HepG2 (cell line): Measurements from ENCODE around the gene SIK3. TPM values are rescaled to one million over a fixed set of nuclear protein-coding genes. Genes with fewer than 3 reads are reported as not detected.

Source experiments
- ATAC-seq: fragments of 200-7000 bp; cut with Tn5 transposase; 3 replicates; pipeline ENCODE4 v1.9.1; 2020; ENCODE audit warnings: mild to moderate bottlenecking, moderate library complexity
- BruUV-seq: library from RNA; stranded (reverse); fragments of 400-500 nt; replicated peaks from 2 replicates; lab custom pipeline; 2021; lab: Mats Ljungman, UMichigan
- CTCF ChIA-PET: fragments of 300-600 bp; formaldehyde crosslinking; extraction: SDS; loops from one replicate; lab custom pipeline; 2021; ENCODE audit warnings: low total read pairs, inconsistent platforms, low intra/inter-chr PET ratio; lab: Yijun Ruan, JAX
- POLR2A ChIA-PET: fragments of 350-600 bp; sonication (Branson Sonifier 250); formaldehyde crosslinking; loops from one replicate; lab custom pipeline; 2020; ENCODE audit warnings: antibody characterized with exemption, inconsistent platforms; lab: Yijun Ruan, JAX
- DNase-seq: peaks from one replicate; pipeline ENCODE4 v3.0.0-alpha.2; 2015; ENCODE audit warnings: low spot score
- FAIRE-seq: peaks from 3 replicates; lab custom pipeline; 2011; peaks lifted over from hg19 to GRCh38; lab: Jason Lieb, UNC
- H2AFZ ChIP-seq: one replicate; pipeline ENCODE4 v1.6.1; 2011; ENCODE audit warnings: low read length, inconsistent platforms
- H3K27ac ChIP-seq: fragments of 300-600 bp; 3 replicates; pipeline ENCODE4 v1.8.0; 2011; ENCODE audit warnings: mixed run types, mild to moderate bottlenecking, mixed read lengths, low read length, inconsistent platforms; ENCODE audit not compliant: insufficient read depth; ENCODE audit errors: extremely low read length
- H3K27me3 ChIP-seq, 2 experiments: fragments of 200-600 bp in 1 of 2; 2 replicates in 1 of 2; 3 replicates in 1 of 2; pipeline versions ENCODE4 v1.6.0 to v1.8.0; 2011; ENCODE audit warnings: low read length in 2 of 2, mild to moderate bottlenecking in 2 of 2, moderate library complexity in 2 of 2, inconsistent platforms in 1 of 2; ENCODE audit not compliant: insufficient read depth in 2 of 2, control insufficient read depth in 1 of 2
- H3K36me3 ChIP-seq, 2 experiments: fragments of 200-600 bp in 1 of 2; replicated peaks in 1 of 2; 2 replicates in 1 of 2; 3 replicates in 1 of 2; pipeline versions ENCODE4 v1.5.1 to v1.8.0; 2011; ENCODE audit warnings: low read length in 2 of 2, inconsistent platforms in 1 of 2; ENCODE audit not compliant: insufficient read depth in 2 of 2, control insufficient read depth in 1 of 2
- H3K4me1 ChIP-seq: 2 replicates; pipeline ENCODE4 v1.5.1; 2012; ENCODE audit warnings: low read length, inconsistent platforms; ENCODE audit not compliant: insufficient read depth
- H3K4me2 ChIP-seq: 2 replicates; pipeline ENCODE4 v1.6.0; 2011; ENCODE audit warnings: low read depth, low read length, inconsistent platforms
- H3K4me3 ChIP-seq, 3 experiments: fragments of 200-600 bp in 1 of 3; sonication (generic), shearing (Covaris generic) in 1 of 3; replicated peaks in 1 of 3; 2 replicates each; pipeline ENCODE4 v1.5.1; 2011 to 2016; ENCODE audit warnings: low read length in 3 of 3, inconsistent platforms in 2 of 3, low read depth in 2 of 3, mild to moderate bottlenecking in 2 of 3, control low read depth in 1 of 3, mixed read lengths in 1 of 3; ENCODE audit not compliant: insufficient read depth in 1 of 3
- H3K79me2 ChIP-seq: one replicate; pipeline ENCODE4 v1.6.1; 2011; ENCODE audit warnings: low read length, inconsistent platforms; ENCODE audit not compliant: insufficient read depth
- H3K9ac ChIP-seq: 2 replicates; pipeline ENCODE4 v1.6.0; 2011; ENCODE audit warnings: mild to moderate bottlenecking, low read depth, low read length, inconsistent platforms; ENCODE audit not compliant: insufficient read depth
- H3K9me3 ChIP-seq: 2 replicates; pipeline ENCODE4 v1.5.1; 2012; ENCODE audit warnings: mild to moderate bottlenecking, low read length
- H4K20me1 ChIP-seq: 2 replicates; pipeline ENCODE4 v1.6.0; 2011; ENCODE audit warnings: inconsistent platforms, mild to moderate bottlenecking, low read length, moderate library complexity; ENCODE audit not compliant: insufficient read depth
- BCL3 ChIP-seq: sonication (generic); formaldehyde crosslinking; IDR thresholded peaks from 2 replicates; pipeline ENCODE4 v1.5.1; 2020; ENCODE audit warnings: mild to moderate bottlenecking, missing genetic modification reagents, moderate library complexity
- BRD4 ChIP-seq: sonication (generic); formaldehyde crosslinking; IDR thresholded peaks from 2 replicates; pipeline ENCODE4 v1.4.0; 2020; ENCODE audit warnings: missing genetic modification reagents
- EZH2 ChIP-seq: conservative IDR thresholded peaks from 2 replicates; pipeline ENCODE4 v1.6.1; 2012; ENCODE audit warnings: mild to moderate bottlenecking, low read depth, low read length, moderate library complexity
- HBP1 ChIP-seq: IDR thresholded peaks from 2 replicates; pipeline ENCODE4 v1.6.1; 2016; ENCODE audit warnings: low read depth, control low read depth
- MAF1 ChIP-seq: sonication (generic); formaldehyde crosslinking; IDR thresholded peaks from 2 replicates; pipeline ENCODE4 v1.5.0; 2020; ENCODE audit warnings: missing genetic modification reagents, borderline replicate concordance
- MTA3 ChIP-seq: sonication (generic); formaldehyde crosslinking; IDR thresholded peaks from 2 replicates; pipeline ENCODE4 v1.4.0; 2020; ENCODE audit warnings: missing genetic modification reagents
- NCOA2 ChIP-seq: sonication (generic); formaldehyde crosslinking; IDR thresholded peaks from 2 replicates; pipeline ENCODE4 v1.8.0; 2022; ENCODE audit warnings: inconsistent platforms
- NFE2L2 ChIP-seq: fragments of 150-350 bp; IDR thresholded peaks from 2 replicates; pipeline ENCODE4 v1.6.1; 2014; ENCODE audit warnings: low read length
- RNF2 ChIP-seq: fragments of 450-650 bp; conservative IDR thresholded peaks from 2 replicates; pipeline ENCODE4 v1.6.1; 2016; ENCODE audit warnings: low read depth
- YY1 ChIP-seq: IDR thresholded peaks from 2 replicates; pipeline ENCODE4 v1.6.1; 2011; ENCODE audit warnings: low read length, low read depth, moderate library complexity, mild to moderate bottlenecking; ENCODE audit not compliant: insufficient read depth, insufficient replicate concordance
- ZNF281 ChIP-seq: sonication (generic); formaldehyde crosslinking; IDR thresholded peaks from 2 replicates; pipeline ENCODE4 v1.4.0; 2020; ENCODE audit warnings: missing genetic modification reagents, borderline replicate concordance
- ZNF343 ChIP-seq: sonication (generic); formaldehyde crosslinking; IDR thresholded peaks from 2 replicates; pipeline ENCODE4 v1.4.0; 2020; ENCODE audit warnings: mild to moderate bottlenecking, missing genetic modification reagents
- ZNF619 ChIP-seq: sonication (generic); formaldehyde crosslinking; IDR thresholded peaks from 2 replicates; pipeline ENCODE4 v1.4.0; 2020; ENCODE audit warnings: mild to moderate bottlenecking, missing genetic modification reagents
- ZNF670 ChIP-seq: sonication (generic); formaldehyde crosslinking; IDR thresholded peaks from 2 replicates; pipeline ENCODE4 v1.8.0; 2022; ENCODE audit warnings: mild to moderate bottlenecking, missing genetic modification reagents, borderline replicate concordance
- ZNF770 ChIP-seq: sonication (generic); formaldehyde crosslinking; IDR thresholded peaks from 2 replicates; pipeline ENCODE4 v1.5.0; 2020; ENCODE audit warnings: mild to moderate bottlenecking, missing genetic modification reagents
- WGBS: methylation state at CpG from one replicate; pipeline ENCODE4 v1.1.6; 2017; ENCODE audit warnings: low lambda C conversion rate; 5-methylcytosine and 5-hydroxymethylcytosine counted together
- in situ Hi-C: cut with HindIII; loops from 2 replicates; pipeline ENCODE4 v1.10.0; 2017; ENCODE audit warnings: low pct_unique_long_range_greater_than_20kb; ENCODE audit not compliant: extremely low pct_ligation_motif_present
- intact Hi-C: fragments of 100-400 bp; cut with micrococcal nuclease; formaldehyde crosslinking; loops from one replicate; pipeline ENCODE4 v1.10.0; 2022; ENCODE audit not compliant: unreplicated experiment
- polyA plus RNA-seq, 8 experiments: library from polyadenylated mRNA; depleted of rRNA in 3 of 8; stranded (reverse) in 7 of 8; unstranded in 1 of 8; fragments of >200 nt; fragmentation: Illumina TruSeq in 4 of 8; extraction: Trizol in 4 of 8; gene quantifications; 2 replicates each; pipeline versions ENCODE4 v1.2.1 to v1.2.3, GENCODE V29; 2011 to 2016; ENCODE audit warnings: low read depth in 4 of 8, missing spikeins in 1 of 8, mixed read lengths in 1 of 8; ENCODE audit not compliant: insufficient read depth in 1 of 8
- total RNA-seq, 5 experiments: library from RNA; depleted of rRNA; stranded (reverse); fragments of >200 nt; fragmentation: Illumina TruSeq; extraction: Trizol; gene quantifications; 2 replicates each; pipeline ENCODE4 v1.2.3, GENCODE V29; 2016; ENCODE audit warnings: low read depth in 1 of 5

The SIK3 gene
- total and polyA plus RNA-seq, 2 of the 13 experiments (the other 11 are each of a cell fraction or from before 2014, with no cell fraction given) = 5.7 to 9.8 TPM

GRCh38 chr11:116800610-116801009 lies 297.6 kb downstream of the SIK3 start (continued):
- no peak for TF ChIP-seq HBP1 (CRISPR knock-in tag)
- TF ChIP-seq MTA3 (CRISPR knock-in tag) = no peak
- TF ChIP-seq RNF2 = no peak
- TF ChIP-seq NFE2L2 = peak; percentile 86

- H4K20me1 ChIP-seq = no peaks in the 10 kb centered on the region
- ChIA-PET CTCF (no interaction called here), POLR2A (interaction anchor here (0.5 to 17.3 kb wide), 3 partner anchors 10 to 307 kb away, joined by 3 to 1365 read pairs (median 6); partner anchors contain the start of genes APOA1, APOA4 and APOC3)
- intact Hi-C loops (no loop called here), in situ Hi-C loops (loop anchor here (10.0 kb wide), 1 partner anchor 296 kb away; the partner anchor contains the start of gene SIK3)
- DNase-seq = no peak
- no peak overlapping the region for H2AFZ ChIP-seq
- H3K9ac ChIP-seq = no peak overlapping the region
- H3K4me2 ChIP-seq = no peak overlapping the region
- no peak for FAIRE-seq
- H3K36me3 ChIP-seq = no peaks in the 10 kb centered on the region
- H3K9me3 ChIP-seq = no peaks in the 10 kb centered on the region
- ATAC-seq = no peak
- no peaks in the 10 kb centered on the region for H3K27me3 ChIP-seq
- H3K79me2 ChIP-seq = no peaks in the 10 kb centered on the region
- peaks cover 57% of the 10 kb centered on the region for H3K4me1 ChIP-seq
- no TSS peak for BruUV-seq
- no peak overlapping the region for H3K27ac ChIP-seq
- WGBS = 97% methylated on average over 5 of the region's 5 CpGs
- no peak overlapping the region for H3K4me3 ChIP-seq
- TF ChIP-seq EZH2 (no peak), BRD4 (CRISPR knock-in tag) (no peak), ZNF770 (no peak), MAF1 (CRISPR knock-in tag) (no peak), ZNF281 (CRISPR knock-in tag) (no peak), BCL3 (CRISPR knock-in tag) (no peak), ZNF670 (CRISPR knock-in tag) (no peak), YY1 (no peak), NCOA2 (CRISPR knock-in tag) (no peak), ZNF619 (CRISPR knock-in tag) (no peak), ZNF343 (CRISPR knock-in tag) (no peak)
These were observed 299.9 kb downstream of the SIK3 start for GRCh38 chr11:116798368-116798767.
